GM18870 (cell line): Measurements from ENCODE around the gene SLC25A2.
"Not testable (repeated sequence)": the region's sequence is repeated elsewhere in the genome, so short reads cannot be mapped to it uniquely, and the experiment has no call there.

Experiments used
- ATAC-seq: cut with Tn5 transposase; IDR thresholded peaks from one replicate; pipeline ENCODE4 v1.9.1; 2021; ENCODE audit warnings: moderate library complexity; ENCODE audit not compliant: unreplicated experiment

The SLC25A2 gene

DNA sequence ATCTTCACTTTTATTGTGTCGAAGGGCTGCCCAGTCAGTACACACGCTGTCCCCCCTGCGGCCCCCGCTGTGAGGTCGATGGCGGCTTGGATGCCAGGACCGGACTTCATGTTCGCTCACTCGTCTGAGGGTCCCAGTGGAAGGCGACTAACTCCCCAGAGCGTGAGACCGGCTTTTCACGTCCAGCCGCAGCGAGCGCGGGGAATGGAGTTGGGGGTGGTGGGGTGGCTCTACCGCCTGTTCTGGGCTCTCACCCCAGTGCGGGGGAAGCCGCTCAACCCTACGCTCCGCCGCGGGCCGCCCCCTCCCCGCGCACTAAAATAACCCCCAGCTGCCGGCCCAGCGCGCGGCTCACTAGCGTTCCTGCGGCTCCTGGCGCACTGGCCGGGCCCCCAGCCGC is at the start of gene SLC25A2:
Gene SLC25A2, minus strand, starts transcription at position 294 of the 400 bp plus-strand sequence. Its CDS starts 184 bp downstream, at position 110.
- ATAC-seq, result no peak

DNA sequence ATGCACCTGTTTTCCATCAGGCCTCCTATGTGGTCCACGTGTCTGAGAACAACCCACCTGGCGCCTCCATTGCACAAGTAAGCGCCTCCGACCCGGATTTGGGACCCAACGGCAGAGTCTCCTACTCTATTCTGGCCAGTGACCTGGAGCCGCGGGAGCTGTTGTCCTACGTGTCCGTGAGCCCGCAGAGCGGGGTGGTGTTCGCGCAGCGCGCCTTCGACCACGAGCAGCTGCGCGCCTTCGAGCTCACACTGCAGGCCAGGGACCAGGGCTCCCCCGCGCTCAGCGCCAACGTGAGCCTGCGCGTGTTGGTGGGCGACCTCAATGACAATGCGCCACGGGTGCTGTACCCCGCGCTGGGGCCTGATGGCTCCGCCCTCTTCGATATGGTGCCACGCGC is 47.7 kb upstream of the SLC25A2 start:
- ATAC-seq, result no peak

- ATAC-seq, result no peak
These were observed 46.2 kb upstream of the SLC25A2 start, which contains the start of gene PCDHGB1 for GRCh38 chr5:141349917-141350619. PCDHGB1 (plus strand) TSS chr5:141350099; CDS start chr5:141350261, 162 bp downstream.

DNA sequence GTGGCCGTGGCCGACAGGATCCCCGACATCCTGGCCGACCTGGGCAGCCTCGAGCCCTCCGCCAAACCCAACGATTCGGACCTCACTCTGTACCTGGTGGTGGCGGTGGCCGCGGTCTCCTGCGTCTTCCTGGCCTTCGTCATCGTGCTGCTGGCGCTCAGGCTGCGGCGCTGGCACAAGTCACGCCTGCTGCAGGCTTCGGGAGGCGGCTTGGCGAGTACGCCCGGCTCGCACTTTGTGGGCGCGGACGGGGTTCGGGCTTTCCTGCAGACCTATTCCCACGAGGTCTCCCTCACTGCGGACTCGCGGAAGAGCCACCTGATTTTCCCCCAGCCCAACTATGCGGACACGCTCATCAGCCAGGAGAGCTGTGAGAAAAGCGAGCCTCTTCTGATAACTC is 42.2 kb upstream of the SLC25A2 start:
- ATAC-seq, result not testable (repeated sequence)

- ATAC-seq, result no peak
These were observed 41.5 kb upstream of the SLC25A2 start for GRCh38 chr5:141345327-141345726.

DNA sequence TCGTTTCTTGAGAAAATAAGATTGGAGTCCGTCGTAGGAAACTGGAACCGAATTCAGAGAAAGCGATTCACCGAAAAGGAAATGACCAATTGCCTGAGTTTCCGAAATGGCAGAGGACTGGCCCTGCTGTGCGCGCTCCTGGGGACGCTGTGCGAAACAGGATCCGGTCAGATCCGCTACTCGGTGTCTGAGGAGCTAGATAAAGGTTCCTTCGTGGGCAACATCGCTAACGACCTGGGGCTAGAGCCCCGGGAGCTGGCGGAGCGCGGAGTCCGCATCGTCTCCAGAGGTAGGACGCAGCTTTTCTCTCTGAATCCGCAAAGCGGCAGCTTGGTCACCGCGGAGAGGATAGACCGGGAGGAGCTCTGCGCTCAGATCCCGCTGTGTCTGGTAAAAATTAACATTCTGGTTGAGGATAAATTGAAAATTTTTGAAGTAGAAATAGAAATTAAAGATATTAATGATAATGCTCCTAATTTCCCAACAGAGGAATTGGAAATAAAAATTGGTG is 40.2 kb upstream of the SLC25A2 start:
- ATAC-seq, result no peak

- ATAC-seq, result no peak
These were observed 39.5 kb upstream of the SLC25A2 start, which contains the start of gene PCDHGA3 for GRCh38 chr5:141343242-141343952. PCDHGA3 (plus strand) TSS chr5:141343829; CDS start chr5:141344034, 205 bp downstream.

- ATAC-seq, result no peak
These were observed 38.9 kb upstream of the SLC25A2 start for GRCh38 chr5:141342773-141343172.

GRCh38 chr5:141340781-141341354 is 37.0 kb upstream of the SLC25A2 start:
- ATAC-seq, result not testable (repeated sequence)

GRCh38 chr5:141338538-141339306 is 34.9 kb upstream of the SLC25A2 start, which contains the start of gene PCDHGA2:
PCDHGA2 (plus strand) TSS chr5:141338760.
- ATAC-seq, result no peak

- not testable (repeated sequence) for ATAC-seq
These were observed 28.7 kb upstream of the SLC25A2 start for GRCh38 chr5:141332571-141332970.

DNA sequence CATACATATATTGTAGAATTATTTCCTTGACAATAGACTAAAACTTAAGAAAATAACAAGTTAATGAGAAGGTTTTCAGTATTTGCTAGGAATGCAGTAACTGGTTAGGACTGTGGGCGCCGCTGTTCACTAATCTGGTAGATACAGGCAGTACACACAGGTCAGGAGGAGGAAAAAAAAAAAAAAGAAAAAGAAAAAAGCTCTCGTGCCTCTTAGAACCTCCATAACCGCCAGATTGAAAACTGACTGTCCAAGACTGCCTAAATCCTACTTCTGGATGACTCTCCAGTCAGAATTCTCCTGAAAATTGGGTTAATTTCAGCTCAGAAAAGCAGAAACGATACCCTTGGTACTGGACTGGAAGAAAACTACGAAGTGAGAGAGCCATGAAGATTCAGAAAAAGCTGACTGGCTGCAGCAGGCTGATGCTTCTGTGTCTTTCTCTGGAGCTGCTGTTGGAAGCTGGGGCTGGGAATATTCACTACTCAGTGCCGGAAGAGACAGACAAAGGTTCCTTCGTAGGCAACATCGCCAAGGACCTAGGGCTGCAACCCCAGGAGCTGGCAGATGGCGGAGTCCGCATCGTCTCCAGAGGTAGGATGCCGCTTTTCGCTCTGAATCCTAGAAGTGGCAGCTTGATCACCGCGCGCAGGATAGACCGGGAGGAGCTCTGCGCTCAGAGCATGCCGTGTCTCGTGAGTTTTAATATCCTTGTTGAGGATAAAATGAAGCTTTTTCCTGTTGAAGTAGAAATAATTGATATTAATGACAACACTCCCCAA is 26.6 kb upstream of the SLC25A2 start, which contains the start of gene PCDHGA1:
Gene PCDHGA1, plus strand, starts transcription at position 216 of the 782 bp plus-strand sequence.
- ATAC-seq, result no peak

DNA sequence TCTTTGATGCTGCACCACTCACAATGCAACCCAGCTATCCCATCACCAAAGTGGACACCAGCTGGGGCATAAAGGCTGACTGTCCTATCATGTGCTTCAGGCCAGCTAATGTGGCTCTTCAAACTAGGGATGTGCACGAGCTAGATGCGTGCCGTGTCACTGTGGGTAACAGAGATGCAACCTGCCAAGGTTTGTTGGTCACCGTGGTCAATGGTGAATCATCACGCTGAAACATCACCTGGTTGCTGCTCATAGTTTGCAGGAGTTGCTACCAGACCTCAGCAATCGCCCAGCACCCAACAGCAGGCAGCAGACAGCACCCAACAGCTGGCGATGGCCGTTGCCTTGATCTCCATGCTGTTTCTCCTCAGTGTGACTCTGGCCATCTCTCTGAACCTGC is 24.4 kb upstream of the SLC25A2 start:
- no peak for ATAC-seq

GRCh38 chr5:141326088-141326854 is 22.4 kb upstream of the SLC25A2 start:
- ATAC-seq, result peak; percentile 88

GRCh38 chr5:141322261-141322660 is 18.4 kb upstream of the SLC25A2 start:
- ATAC-seq, result no peak

- peak; percentile 83 for ATAC-seq
These were observed 16.6 kb upstream of the SLC25A2 start, which contains the start of gene TAF7 for GRCh38 chr5:141320225-141321169. TAF7 (minus strand) TSS chr5:141320784; CDS start chr5:141320044, 740 bp downstream.

- ATAC-seq, result no peak
These were observed 15.8 kb upstream of the SLC25A2 start for GRCh38 chr5:141319699-141320098.

- no peak for ATAC-seq
These were observed 15.4 kb upstream of the SLC25A2 start for GRCh38 chr5:141319202-141319601.
